ENCODE measurements around the gene NAPB.

Gene NAPB

GRCh38 chr20:23331450-23332350, 89.6 kb downstream of the NAPB start:
- POLR2A ChIA-PET = no interaction called here
- CTCF ChIA-PET = interaction anchor here (0.9 to 3.4 kb wide), 6 partner anchors 9 to 640 kb away, joined by 3 to 22 read pairs (median 5); no protein-coding TSS in a partner anchor
- TF ChIP-seq CTCF (IDR thresholded peaks at IDR 0.05; ENCODE audit: control extremely low read depth, extremely low read depth, low read depth, missing control alignments) = no peak
- no peak for DNase-seq (ENCODE audit: extremely low spot score)

- CTCF ChIA-PET = no interaction called here
- no peak for TF ChIP-seq CTCF (IDR thresholded peaks at IDR 0.05; ENCODE audit: control extremely low read depth, extremely low read depth, low read depth, missing control alignments)
Measured at GRCh38 chr20:23327617-23328333, 93.5 kb downstream of the NAPB start.

GRCh38 chr20:23326774-23327173, 94.5 kb downstream of the NAPB start:
- CTCF ChIA-PET = interaction anchor here (0.6 to 0.9 kb wide), 2 partner anchors 11 to 13 kb away, joined by 3 read pairs; no protein-coding TSS in a partner anchor
- POLR2A ChIA-PET = no interaction called here
- DNase-seq (ENCODE audit: extremely low spot score) = no peak
- TF ChIP-seq CTCF (IDR thresholded peaks at IDR 0.05; ENCODE audit: control extremely low read depth, extremely low read depth, low read depth, missing control alignments) = no peak

More at GRCh38 chr20:23327617-23328333, 93.5 kb downstream of the NAPB start:
- POLR2A ChIA-PET = no interaction called here
- no peak for DNase-seq (ENCODE audit: extremely low spot score)

- no peak for TF ChIP-seq CTCF (IDR thresholded peaks at IDR 0.05; ENCODE audit: control extremely low read depth, extremely low read depth, low read depth, missing control alignments)
- CTCF ChIA-PET = interaction anchor here (1.1 to 1.8 kb wide), 4 partner anchors 10 to 25 kb away, joined by 3 to 9 read pairs (median 4); no protein-coding TSS in a partner anchor
- no peak for DNase-seq (ENCODE audit: extremely low spot score)
- POLR2A ChIA-PET = no interaction called here
Measured at GRCh38 chr20:23325107-23325506, 96.2 kb downstream of the NAPB start.

Data from GM10248 (cell line).